Calu3 (cell line): ENCODE results near the gene KLHL29. TPM values are rescaled to one million over a fixed set of nuclear protein-coding genes. Genes with fewer than 3 reads are reported as not detected.

ENCODE experiments used
- BruUV-seq: library from RNA; stranded (reverse); fragments of 400-500 nt; replicated peaks from 2 replicates; lab custom pipeline; 2021; lab: Mats Ljungman, UMichigan
- CTCF ChIA-PET: fragments of 300-600 bp; sonication (Branson Sonifier 250); formaldehyde crosslinking; loops from one replicate; lab custom pipeline; 2022; ENCODE audit warnings: antibody characterized with exemption; lab: Charles Lee
- DNase-seq: peaks from one replicate; pipeline ENCODE4 v3.0.0; 2022
- H3K27ac Mint-ChIP-seq: one replicate; pipeline ENCODE4 v1.8.0; 2022; ENCODE audit warnings: mixed read lengths; ENCODE audit not compliant: unreplicated experiment
- H3K27me3 Mint-ChIP-seq: one replicate; pipeline ENCODE4 v1.8.0; 2022; ENCODE audit warnings: mixed read lengths; ENCODE audit not compliant: unreplicated experiment
- H3K36me3 Mint-ChIP-seq: one replicate; pipeline ENCODE4 v1.8.0; 2022; ENCODE audit warnings: mild to moderate bottlenecking, moderate library complexity, mixed read lengths; ENCODE audit not compliant: insufficient read depth, unreplicated experiment
- H3K4me1 Mint-ChIP-seq: one replicate; pipeline ENCODE4 v1.8.0; 2022; ENCODE audit warnings: mild to moderate bottlenecking, low read depth, mixed read lengths; ENCODE audit not compliant: unreplicated experiment
- H3K4me3 Mint-ChIP-seq: one replicate; pipeline ENCODE4 v1.8.0; 2022; ENCODE audit warnings: mild to moderate bottlenecking, low read depth, moderate library complexity, mixed read lengths; ENCODE audit not compliant: unreplicated experiment
- H3K9me3 Mint-ChIP-seq: one replicate; pipeline ENCODE4 v1.8.0; 2022; ENCODE audit warnings: low read depth, mixed read lengths; ENCODE audit not compliant: unreplicated experiment
- intact Hi-C: fragments of 100-400 bp; cut with micrococcal nuclease; formaldehyde crosslinking; loops from one replicate; pipeline ENCODE4 v1.10.0; 2022; ENCODE audit not compliant: unreplicated experiment
- total RNA-seq: library from RNA; stranded (reverse); gene quantifications from 2 replicates; pipeline ENCODE4 v1.2.3, GENCODE V29; 2022
- TF ChIP-seq, protein P1 (sequence below): fragments of 200-600 bp; IDR thresholded peaks from one replicate; pipeline ENCODE4 v1.8.0; 2022; ENCODE audit warnings: antibody characterized with exemption; ENCODE audit not compliant: unreplicated experiment

KLHL29 gene
- total RNA-seq, 1 experiment from 2014 or later: 11.9 TPM

DNA sequence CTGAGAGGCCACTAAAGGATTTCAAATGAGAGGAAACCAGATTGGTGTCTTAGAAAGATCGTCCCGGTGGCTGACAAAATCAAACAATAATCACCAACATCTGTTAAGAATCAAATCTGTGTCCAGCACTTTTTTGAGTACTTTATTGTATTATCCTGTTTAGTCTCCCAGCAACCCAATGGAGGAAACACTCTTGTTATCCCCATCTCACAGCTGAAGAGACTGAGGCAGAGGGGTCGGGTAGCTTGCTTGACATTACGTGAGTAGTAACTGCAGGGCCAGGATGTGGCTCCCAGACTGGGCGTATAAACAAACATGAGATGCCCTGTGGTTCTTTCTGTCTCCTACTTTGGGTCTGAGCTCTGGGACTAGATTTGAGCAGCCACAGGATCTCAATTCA is 76.0 kb downstream of the KLHL29 start:
- CTCF ChIA-PET: no interaction called here
- no peak overlapping the region for H3K4me3 Mint-ChIP-seq
- TF ChIP-seq, protein P1, sequence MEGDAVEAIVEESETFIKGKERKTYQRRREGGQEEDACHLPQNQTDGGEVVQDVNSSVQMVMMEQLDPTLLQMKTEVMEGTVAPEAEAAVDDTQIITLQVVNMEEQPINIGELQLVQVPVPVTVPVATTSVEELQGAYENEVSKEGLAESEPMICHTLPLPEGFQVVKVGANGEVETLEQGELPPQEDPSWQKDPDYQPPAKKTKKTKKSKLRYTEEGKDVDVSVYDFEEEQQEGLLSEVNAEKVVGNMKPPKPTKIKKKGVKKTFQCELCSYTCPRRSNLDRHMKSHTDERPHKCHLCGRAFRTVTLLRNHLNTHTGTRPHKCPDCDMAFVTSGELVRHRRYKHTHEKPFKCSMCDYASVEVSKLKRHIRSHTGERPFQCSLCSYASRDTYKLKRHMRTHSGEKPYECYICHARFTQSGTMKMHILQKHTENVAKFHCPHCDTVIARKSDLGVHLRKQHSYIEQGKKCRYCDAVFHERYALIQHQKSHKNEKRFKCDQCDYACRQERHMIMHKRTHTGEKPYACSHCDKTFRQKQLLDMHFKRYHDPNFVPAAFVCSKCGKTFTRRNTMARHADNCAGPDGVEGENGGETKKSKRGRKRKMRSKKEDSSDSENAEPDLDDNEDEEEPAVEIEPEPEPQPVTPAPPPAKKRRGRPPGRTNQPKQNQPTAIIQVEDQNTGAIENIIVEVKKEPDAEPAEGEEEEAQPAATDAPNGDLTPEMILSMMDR: no peak
- no peak overlapping the region for H3K27ac Mint-ChIP-seq
- no peaks in the 10 kb centered on the region for H3K9me3 Mint-ChIP-seq
- H3K36me3 Mint-ChIP-seq: no peaks in the 10 kb centered on the region
- H3K4me1 Mint-ChIP-seq: no peaks in the 10 kb centered on the region
- intact Hi-C loops: loop anchor here (5.0 kb wide), 1 partner anchor 264 kb away; no protein-coding TSS in a partner anchor
- no peaks in the 10 kb centered on the region for H3K27me3 Mint-ChIP-seq
- no peak for DNase-seq
- no TSS peak for BruUV-seq

DNA sequence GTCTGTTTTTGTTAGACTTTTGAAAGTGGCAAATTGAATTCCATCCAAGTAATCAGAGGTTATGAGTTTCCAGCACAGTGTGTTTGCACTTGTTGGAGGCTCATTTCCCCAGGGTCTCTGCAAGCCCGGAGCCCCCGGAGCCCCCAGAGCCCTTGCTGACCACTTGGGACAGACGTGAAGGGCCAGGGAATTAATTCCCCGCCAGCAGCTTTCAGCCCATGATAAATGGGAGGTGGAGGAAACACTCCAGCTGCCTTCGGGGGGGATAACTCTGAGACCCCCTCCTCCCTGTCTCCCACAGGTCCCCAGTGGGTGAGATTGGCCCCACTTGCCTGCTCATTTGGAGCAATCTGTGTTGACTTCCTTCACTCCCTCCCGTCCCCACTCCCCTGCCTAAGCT is 79.2 kb downstream of the KLHL29 start:
- H3K27ac Mint-ChIP-seq: no peak overlapping the region
- no TSS peak for BruUV-seq
- CTCF ChIA-PET: no interaction called here
- no peaks in the 10 kb centered on the region for H3K9me3 Mint-ChIP-seq
- no peaks in the 10 kb centered on the region for H3K27me3 Mint-ChIP-seq
- TF ChIP-seq, protein P1: no peak
- no peaks in the 10 kb centered on the region for H3K4me1 Mint-ChIP-seq
- intact Hi-C loops: loop anchor here (5.0 kb wide), 1 partner anchor 267 kb away; no protein-coding TSS in a partner anchor
- no peaks in the 10 kb centered on the region for H3K36me3 Mint-ChIP-seq
- no peak overlapping the region for H3K4me3 Mint-ChIP-seq
- no peak for DNase-seq

DNA sequence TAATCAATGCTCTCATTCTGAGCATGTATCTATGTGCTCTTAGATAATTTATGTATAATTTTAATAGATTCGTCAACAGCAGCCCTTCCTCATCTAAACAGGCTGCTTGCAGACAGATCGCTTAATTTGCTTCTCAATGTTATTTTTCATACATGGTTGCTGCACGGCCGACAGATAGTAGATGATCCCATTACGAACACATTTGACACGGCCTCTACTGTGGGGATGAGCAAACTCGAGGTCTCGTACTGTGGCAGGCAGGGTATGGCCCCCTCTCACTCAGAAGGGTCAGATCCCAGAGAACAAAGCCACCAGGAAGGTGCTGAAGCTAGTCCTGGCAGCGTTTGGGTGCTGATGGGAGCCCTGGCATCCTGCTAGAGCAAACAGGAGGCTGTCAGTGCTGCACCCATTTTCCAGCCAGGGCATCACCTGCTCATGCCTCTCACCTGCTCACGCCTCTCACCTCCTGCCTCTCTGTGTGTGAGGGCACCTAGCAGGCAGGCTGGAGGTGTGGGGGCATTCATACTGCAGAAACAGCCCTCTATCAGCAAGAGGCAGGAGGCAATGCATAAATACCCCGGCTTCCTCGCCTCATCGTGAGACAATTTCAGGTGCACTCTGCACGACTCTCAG is 80.0 kb downstream of the KLHL29 start:
- Mint-ChIP-seq H3K9me3 (no peaks in the 10 kb centered on the region), H3K4me1 (no peaks in the 10 kb centered on the region), H3K4me3 (no peak overlapping the region), H3K27ac (no peak overlapping the region), H3K27me3 (no peaks in the 10 kb centered on the region), H3K36me3 (no peaks in the 10 kb centered on the region)
- no TSS peak for BruUV-seq
- CTCF ChIA-PET: no interaction called here
- TF ChIP-seq, protein P1: no peak
- DNase-seq: no peak
- intact Hi-C loops: loop anchor here (5.0 kb wide), 1 partner anchor 268 kb away; no protein-coding TSS in a partner anchor

DNA sequence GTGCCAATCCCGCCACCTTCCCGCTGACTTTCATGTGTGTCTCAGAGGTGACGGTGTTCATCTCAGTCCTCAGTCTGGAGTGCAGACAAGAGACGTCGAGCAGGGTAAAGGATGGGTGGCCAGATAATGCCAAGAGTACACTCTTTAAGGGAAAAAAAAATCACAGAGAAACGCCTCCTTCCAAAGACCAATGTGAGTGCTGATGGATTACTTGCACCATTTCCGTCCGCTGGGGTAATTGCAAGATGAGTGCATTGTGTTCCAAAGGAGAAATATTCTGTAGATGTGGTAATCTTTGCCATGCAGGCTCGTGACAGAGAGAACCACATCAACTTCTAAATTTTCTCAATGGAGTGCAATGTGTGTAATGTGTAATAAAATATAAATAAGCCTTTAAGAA is 81.0 kb downstream of the KLHL29 start:
- no peaks in the 10 kb centered on the region for H3K27me3 Mint-ChIP-seq
- TF ChIP-seq, protein P1: no peak

More for the DNA sequence above, 81.0 kb downstream of the KLHL29 start:
- Mint-ChIP-seq H3K36me3 (no peaks in the 10 kb centered on the region), H3K9me3 (no peaks in the 10 kb centered on the region), H3K4me3 (no peak overlapping the region), H3K27ac (no peak overlapping the region), H3K4me1 (no peaks in the 10 kb centered on the region)
- DNase-seq: no peak
- no TSS peak for BruUV-seq
- intact Hi-C loops: no loop called here
- CTCF ChIA-PET: no interaction called here
